Left ventricle myocardium superior (tissue), 1 donor: Measurements from ENCODE around the gene ZNF611. TPM values are rescaled to one million over a fixed set of nuclear protein-coding genes. Genes with fewer than 3 reads are reported as not detected.
A peak's percentile ranks its signal among the peaks of the same experiment; 100 is the strongest.
"Not testable (repeated sequence)": the region's sequence is repeated elsewhere in the genome, so short reads cannot be mapped to it uniquely, and the experiment has no call there.

Experiments
- ATAC-seq: fragments of 200-7000 bp; cut with Tn5 transposase; one replicate; pipeline ENCODE4 v1.9.1; 2020; ENCODE audit warnings: mild to moderate bottlenecking, moderate library complexity
- DNase-seq: peaks from one replicate; pipeline ENCODE4 v3.0.0-alpha.2; 2020
- intact Hi-C: fragments of 100-400 bp; cut with micrococcal nuclease; formaldehyde crosslinking; loops from one replicate; pipeline ENCODE4 v1.11.0; 2022
- total RNA-seq: library from RNA; stranded (reverse); fragmentation: NEBNext Ultra II Directional; extraction: Animal tissue kit (Norgen Biotek cat#: 25700); gene quantifications from one replicate; pipeline ENCODE4 v1.2.1, GENCODE V29; 2021
- donor health status: DM: no; HTN: yes; CAD: no; lungs with severe emphysema.

ZNF611 gene
- total RNA-seq, 1 donor from 2014 or later: 6.9 TPM

GRCh38 chr19:52722062-52723003 lies 12.5 kb downstream of the ZNF611 start:
- DNase-seq (no peak), ATAC-seq (no peak)
- intact Hi-C loops: no loop called here

GRCh38 chr19:52720541-52720940 lies 14.3 kb downstream of the ZNF611 start:
- intact Hi-C loops, DNase-seq, ATAC-seq: not testable (repeated sequence)

DNA sequence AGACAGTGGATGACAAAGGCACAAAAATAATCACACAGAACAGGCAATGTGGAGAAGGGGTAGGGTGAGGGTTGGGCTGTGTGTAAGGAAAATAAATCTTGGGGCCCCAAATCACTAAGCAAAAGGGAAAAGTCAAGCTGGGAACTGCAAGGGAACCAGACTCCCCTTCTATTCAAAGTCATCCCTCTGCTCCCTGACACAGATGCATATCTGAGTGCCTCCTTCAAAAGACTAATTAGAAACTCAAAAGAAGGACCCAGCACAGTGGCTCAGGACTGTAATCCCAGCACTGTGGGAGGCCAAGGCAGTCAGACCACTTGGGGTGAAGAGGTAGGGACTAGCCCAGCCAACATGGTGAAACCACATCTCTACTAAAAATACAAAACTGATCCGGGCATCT lies 18.3 kb downstream of the ZNF611 start:
- intact Hi-C loops: no loop called here
- DNase-seq (no peak), ATAC-seq (no peak)

DNA sequence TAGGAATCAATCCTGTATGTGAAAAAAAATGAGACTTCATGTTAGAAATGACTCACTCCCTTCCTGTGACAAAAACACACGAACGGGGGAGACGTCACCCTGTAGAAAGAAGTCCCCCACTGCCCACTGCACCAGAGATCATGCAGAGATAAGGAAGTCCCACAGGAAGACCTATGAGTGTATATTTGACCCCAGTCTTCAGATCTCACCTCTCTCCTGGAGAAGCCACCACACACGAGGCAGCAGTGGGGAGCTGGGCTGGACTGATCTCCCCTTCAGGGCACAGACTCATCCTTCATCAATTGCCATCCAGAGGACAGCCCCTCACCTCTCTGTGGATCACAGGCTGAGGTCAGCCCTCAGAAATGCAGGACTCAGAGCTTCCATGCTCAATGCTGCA lies 18.9 kb downstream of the ZNF611 start:
- intact Hi-C loops, ATAC-seq, DNase-seq: not testable (repeated sequence)

DNA sequence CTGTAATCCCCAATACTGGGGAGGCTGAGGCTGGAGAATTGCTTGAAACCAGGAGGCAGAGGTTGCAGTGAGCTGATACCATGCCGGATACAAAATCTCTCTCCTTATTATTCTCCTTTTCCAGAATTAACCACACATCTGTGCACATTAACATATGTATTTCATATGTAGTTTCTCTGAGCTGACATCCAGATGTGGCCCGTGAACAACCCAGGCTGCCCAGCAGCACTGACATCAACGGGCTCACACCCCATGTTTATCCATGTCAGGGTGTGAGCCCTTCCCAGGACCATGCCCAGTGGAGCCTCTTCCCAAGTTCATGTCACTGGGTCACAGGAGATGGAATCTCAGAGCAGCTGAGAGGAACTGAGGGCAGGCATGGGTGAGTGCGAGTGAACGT lies 19.5 kb downstream of the ZNF611 start:
- ATAC-seq, DNase-seq, intact Hi-C loops: not testable (repeated sequence)

- intact Hi-C loops, DNase-seq, ATAC-seq: not testable (repeated sequence)
These were observed 21.8 kb downstream of the ZNF611 start for GRCh38 chr19:52713051-52713450.

GRCh38 chr19:52711661-52712060 lies 23.2 kb downstream of the ZNF611 start:
- DNase-seq, ATAC-seq, intact Hi-C loops: not testable (repeated sequence)

DNA sequence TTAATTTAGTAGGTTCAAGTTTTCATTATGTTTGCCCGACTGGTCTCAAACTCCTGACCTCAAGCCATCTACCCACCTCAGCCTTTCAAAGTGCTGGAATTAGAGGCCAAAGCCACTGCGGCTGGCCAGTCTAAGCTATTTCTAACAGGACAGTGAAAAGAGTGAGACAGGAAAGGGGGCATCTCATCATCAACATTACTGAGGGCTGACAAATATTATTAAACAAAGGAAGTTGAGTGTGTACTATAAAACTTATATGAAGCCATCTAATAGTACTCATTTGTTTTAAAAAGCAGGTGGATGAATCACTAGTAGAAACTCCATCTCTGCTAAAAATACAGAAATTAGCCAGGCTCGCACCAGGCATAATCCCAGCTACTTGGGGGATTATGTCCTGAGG lies 24.3 kb downstream of the ZNF611 start:
- DNase-seq (no peak), ATAC-seq (no peak)
- intact Hi-C loops: no loop called here

DNA sequence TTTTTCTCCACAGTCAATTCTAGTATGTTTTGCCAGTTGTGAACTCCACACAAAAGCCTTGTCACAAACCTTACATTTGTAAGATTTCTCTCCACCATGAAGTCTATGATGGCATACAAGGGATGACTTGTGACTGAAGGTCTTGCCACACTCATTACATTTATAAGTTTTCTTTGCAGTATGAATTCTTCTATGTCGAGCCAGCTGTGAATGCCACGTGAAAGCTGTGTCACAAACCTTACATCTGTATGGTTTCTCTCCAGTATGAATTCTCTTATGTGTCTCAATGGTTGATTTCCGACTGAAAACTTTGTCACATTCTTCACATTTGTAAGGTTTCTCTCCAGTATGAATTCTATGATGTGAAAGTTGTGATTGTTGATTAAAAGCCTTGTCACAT lies 29.2 kb downstream of the ZNF611 start:
- ATAC-seq, intact Hi-C loops, DNase-seq: not testable (repeated sequence)

DNA sequence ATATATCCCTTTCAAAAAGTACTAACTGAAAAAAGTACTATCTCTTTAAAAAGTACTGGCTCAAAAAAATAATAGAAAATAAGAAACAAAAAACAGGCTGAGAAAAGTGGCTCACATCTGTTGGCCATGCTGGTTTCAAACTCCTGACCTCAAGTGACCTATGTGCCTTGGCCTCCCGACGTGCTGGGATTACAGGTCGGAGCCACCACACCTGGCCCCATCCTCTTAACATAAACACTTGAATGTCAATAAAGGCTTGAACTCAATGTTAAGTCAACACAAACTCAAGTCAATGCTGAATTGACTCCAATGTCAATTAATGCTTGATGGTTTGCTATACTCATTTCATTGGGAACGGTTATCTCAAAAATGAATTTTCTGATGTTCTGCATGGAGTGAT lies 30.9 kb downstream of the ZNF611 start:
- no peak for ATAC-seq
- intact Hi-C loops: no loop called here
- no peak for DNase-seq

GRCh38 chr19:52700673-52701072 lies 34.2 kb downstream of the ZNF611 start:
- intact Hi-C loops: no loop called here
- DNase-seq (no peak), ATAC-seq (no peak)

DNA sequence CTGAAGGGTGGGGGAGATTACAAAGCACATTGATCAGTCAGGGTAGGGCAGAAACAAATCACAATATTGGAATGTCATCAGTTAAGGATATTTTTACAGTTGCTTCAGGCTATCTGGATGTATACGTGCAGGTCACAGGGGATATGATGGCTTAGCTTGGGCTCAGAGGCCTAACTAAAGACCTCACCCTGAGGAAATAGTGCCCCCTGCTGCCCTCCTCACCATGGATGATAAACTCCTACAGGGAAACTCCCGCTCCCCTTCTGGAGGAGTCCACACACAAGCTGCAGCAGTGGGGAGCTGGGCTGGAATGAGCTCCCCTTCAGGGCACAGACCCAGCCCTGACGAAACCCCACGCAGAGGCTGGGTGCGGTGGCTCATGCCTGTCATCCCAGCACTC lies 35.3 kb downstream of the ZNF611 start:
- DNase-seq, intact Hi-C loops: not testable (repeated sequence)
- ATAC-seq: peak; percentile 44

GRCh38 chr19:52695996-52696395 lies 38.8 kb downstream of the ZNF611 start:
- DNase-seq: no peak
- intact Hi-C loops: no loop called here
- no peak for ATAC-seq

DNA sequence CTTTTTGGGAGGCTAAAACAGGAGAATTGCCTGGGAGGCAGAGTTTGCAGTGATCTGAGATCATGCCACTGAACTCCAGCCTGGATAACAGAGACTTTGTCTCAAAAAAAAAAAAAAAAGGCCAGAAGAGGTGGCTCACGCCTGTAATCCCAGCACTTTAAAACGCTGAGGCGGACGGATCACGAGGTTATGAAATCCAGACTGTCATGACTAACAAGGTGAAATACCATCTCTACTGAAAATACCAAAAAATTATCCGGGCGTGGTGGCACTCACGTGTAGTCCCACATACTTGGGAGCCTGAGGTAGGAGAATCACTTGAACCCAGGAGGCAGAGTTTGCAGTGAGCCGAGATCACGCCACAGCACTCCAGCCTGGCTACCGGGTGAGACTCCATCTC lies 39.9 kb downstream of the ZNF611 start:
- intact Hi-C loops: no loop called here
- DNase-seq: no peak
- ATAC-seq: no peak

GRCh38 chr19:52694281-52694680 lies 40.6 kb downstream of the ZNF611 start:
- DNase-seq, intact Hi-C loops, ATAC-seq: not testable (repeated sequence)

DNA sequence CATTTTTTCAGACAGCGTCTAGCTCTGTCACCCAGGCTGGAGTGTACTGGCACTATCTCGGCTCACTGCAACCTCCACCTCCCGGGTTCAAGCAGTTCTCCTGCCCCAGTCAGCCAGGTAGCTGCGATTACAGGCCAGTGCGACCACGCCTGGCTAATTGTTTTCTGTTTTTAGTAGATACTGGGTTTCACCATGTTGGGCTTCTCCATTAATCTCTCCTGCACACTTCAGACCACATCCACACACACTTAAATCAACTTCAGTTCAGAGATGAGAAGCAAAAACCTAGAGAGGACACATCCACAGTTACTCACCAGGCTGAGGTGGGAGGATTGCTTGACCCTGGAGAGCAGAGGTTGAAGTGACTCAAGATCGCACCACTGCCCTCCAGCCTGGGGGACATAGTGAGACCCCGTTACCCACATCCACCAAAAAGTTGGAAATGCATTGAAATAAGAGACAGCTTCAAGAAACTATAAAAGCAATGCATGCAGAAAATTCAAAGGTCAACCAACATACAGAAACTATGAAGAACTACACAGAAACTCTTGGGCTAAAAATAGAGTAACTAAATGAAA lies 42.3 kb downstream of the ZNF611 start:
- intact Hi-C loops: no loop called here
- DNase-seq: no peak
- no peak for ATAC-seq

GRCh38 chr19:52691737-52692136 lies 43.1 kb downstream of the ZNF611 start:
- DNase-seq: no peak
- intact Hi-C loops: no loop called here
- ATAC-seq: no peak

DNA sequence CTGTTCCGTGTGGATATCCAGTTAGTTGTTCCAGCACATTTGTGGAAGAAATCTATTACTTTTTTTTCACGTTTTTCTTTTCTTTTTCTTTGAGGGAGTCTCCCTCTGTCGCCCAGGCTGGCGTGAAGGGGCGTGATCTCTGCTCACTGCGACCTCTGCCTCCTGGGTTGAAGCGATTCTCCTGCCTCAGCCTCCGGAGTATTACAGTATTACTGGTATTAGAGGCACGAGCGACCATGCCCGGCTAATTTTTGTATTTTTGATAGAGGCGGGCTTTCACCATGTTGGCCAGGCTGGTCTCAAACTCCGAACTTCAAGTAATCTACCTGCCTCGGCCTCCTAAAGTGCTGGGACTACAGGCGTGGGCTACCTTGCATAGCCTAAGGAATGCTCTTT lies 43.6 kb downstream of the ZNF611 start:
- intact Hi-C loops: no loop called here
- no peak for ATAC-seq
- no peak for DNase-seq

GRCh38 chr19:52690369-52691214 lies 44.3 kb downstream of the ZNF611 start:
- peak; percentile 100 for ATAC-seq
- intact Hi-C loops: no loop called here
- DNase-seq: peak; percentile 99
